ENCODE data around the gene PAGE2. TPM values are rescaled to one million over a fixed set of nuclear protein-coding genes. Genes with fewer than 3 reads are reported as not detected.

The PAGE2 gene
- total and polyA plus RNA-seq, 2 experiments from 2014 or later = not detected

- Histone ChIP-seq H3K79me2 (replicated peaks; ENCODE audit: insufficient read depth) (no peaks in the 10 kb centered on the region), H3K4me1 (ENCODE audit: insufficient read depth) (no peaks in the 10 kb centered on the region), H2AFZ (no peak overlapping the region), H4K20me1 (replicated peaks; ENCODE audit: insufficient read depth) (no peaks in the 10 kb centered on the region), H3K4me2 (no peak overlapping the region), H3K27ac (ENCODE audit: low read depth) (no peak overlapping the region), H3K27me3 (ENCODE audit: insufficient read depth) (no peaks in the 10 kb centered on the region), H3K4me3 (no peak overlapping the region), H3K36me3 (ENCODE audit: insufficient read depth) (no peaks in the 10 kb centered on the region), H3F3A (replicated peaks; ENCODE audit: low read depth) (no peaks in the 10 kb centered on the region), H3K9me2 (ENCODE audit: insufficient read depth) (no peaks in the 10 kb centered on the region)
- ATAC-seq (no peak), DNase-seq (ENCODE audit: low spot score) (no peak)
- Mint-ChIP-seq H3K27me3 (ENCODE audit: insufficient read depth, low read depth, poor library complexity) (no peaks in the 10 kb centered on the region), H3K27ac (no peak overlapping the region), H3K4me1 (no peaks in the 10 kb centered on the region), H3K4me3 (no peak overlapping the region), H3K9me3 (no peaks in the 10 kb centered on the region), H3K36me3 (ENCODE audit: low read depth) (no peaks in the 10 kb centered on the region)
- TF ChIP-seq CREB1 (CRISPR knock-in tag; IDR thresholded peaks at IDR 0.05; ENCODE audit: low read depth) = no peak
- no peak for TF ChIP-seq ZNF331 (CRISPR knock-in tag; IDR thresholded peaks at IDR 0.05; ENCODE audit: low read depth)
- no peak for TF ChIP-seq NANOG (IDR thresholded peaks at IDR 0.05; ENCODE audit: borderline replicate concordance)
- no peak for TF ChIP-seq EZH2 (IDR thresholded peaks at IDR 0.05; ENCODE audit: low read depth, unreplicated experiment)
- TF ChIP-seq JUNB (IDR thresholded peaks at IDR 0.05; ENCODE audit: unreplicated experiment) = no peak
- no peak for TF ChIP-seq ZNF114 (CRISPR knock-in tag; IDR thresholded peaks at IDR 0.05)
- no peak for TF ChIP-seq EZH2phosphoT487 (IDR thresholded peaks at IDR 0.05; ENCODE audit: unreplicated experiment)
- TF ChIP-seq POLR2AphosphoS5 (IDR thresholded peaks at IDR 0.05; ENCODE audit: low read depth) = no peak
- no peak for TF ChIP-seq STAT1 (IDR thresholded peaks at IDR 0.05; ENCODE audit: unreplicated experiment)
- TF ChIP-seq ETS1 (IDR thresholded peaks at IDR 0.05) = no peak
These were observed 38.9 kb downstream of the PAGE2 start for GRCh38 chrX:55127692-55128091.

GRCh38 chrX:55129361-55129760 is 40.5 kb downstream of the PAGE2 start:
- no peak overlapping the region for H3K4me2 ChIP-seq
- ATAC-seq = no peak
- Mint-ChIP-seq H3K9me3 (no peaks in the 10 kb centered on the region), H3K4me1 (no peaks in the 10 kb centered on the region), H3K36me3 (ENCODE audit: low read depth) (no peaks in the 10 kb centered on the region), H3K27ac (no peak overlapping the region), H3K27me3 (ENCODE audit: insufficient read depth, low read depth, poor library complexity) (no peaks in the 10 kb centered on the region), H3K4me3 (no peak overlapping the region)
- no peak for DNase-seq (ENCODE audit: low spot score)
- no peaks in the 10 kb centered on the region for H3K27me3 ChIP-seq (ENCODE audit: insufficient read depth)
- H2AFZ ChIP-seq = no peak overlapping the region
- no peaks in the 10 kb centered on the region for H3F3A ChIP-seq (replicated peaks; ENCODE audit: low read depth)
- H3K4me1 ChIP-seq (ENCODE audit: insufficient read depth) = no peaks in the 10 kb centered on the region
- no peak overlapping the region for H3K4me3 ChIP-seq
- no peaks in the 10 kb centered on the region for H3K79me2 ChIP-seq (replicated peaks; ENCODE audit: insufficient read depth)
- H4K20me1 ChIP-seq (replicated peaks; ENCODE audit: insufficient read depth) = no peaks in the 10 kb centered on the region
- no peaks in the 10 kb centered on the region for H3K9me2 ChIP-seq (ENCODE audit: insufficient read depth)
- H3K27ac ChIP-seq (ENCODE audit: low read depth) = no peak overlapping the region
- H3K36me3 ChIP-seq (ENCODE audit: insufficient read depth) = no peaks in the 10 kb centered on the region
- TF ChIP-seq ZNF331 (CRISPR knock-in tag; IDR thresholded peaks at IDR 0.05; ENCODE audit: low read depth) (no peak), EZH2 (IDR thresholded peaks at IDR 0.05; ENCODE audit: low read depth, unreplicated experiment) (no peak), NANOG (IDR thresholded peaks at IDR 0.05; ENCODE audit: borderline replicate concordance) (no peak), ZNF114 (CRISPR knock-in tag; IDR thresholded peaks at IDR 0.05) (no peak), POLR2AphosphoS5 (IDR thresholded peaks at IDR 0.05; ENCODE audit: low read depth) (no peak), REST (IDR thresholded peaks at IDR 0.05; ENCODE audit: unreplicated experiment) (no peak), STAT1 (IDR thresholded peaks at IDR 0.05; ENCODE audit: unreplicated experiment) (no peak), CTCF (conservative IDR thresholded peaks at IDR 0.05; ENCODE audit: low read depth in 2 of 2) (no peak), JUNB (IDR thresholded peaks at IDR 0.05; ENCODE audit: unreplicated experiment) (no peak)
